ENCODE measurements around the gene ADD2. TPM values are rescaled to one million over a fixed set of nuclear protein-coding genes. Genes with fewer than 3 reads are reported as not detected.

The ADD2 gene
- total RNA-seq, 1 experiment from 2014 or later = 63.9 TPM

Other genes starting within 250 kb of the ADD2 start
- 0.87 and 1.3 TPM in 2 replicates for gene TGFA, start 214.4 kb downstream of the ADD2 start, total RNA-seq (2014; rRNA removed; shearing (Covaris generic))
- not detected in 2 replicates for gene FIGLA, start 22.4 kb upstream of the ADD2 start, total RNA-seq (2014; rRNA removed; shearing (Covaris generic))
- not detected in 2 replicates for gene CLEC4F, start 52.4 kb upstream of the ADD2 start, total RNA-seq (2014; rRNA removed; shearing (Covaris generic))
- not detected in 2 replicates for gene CD207, start 67.6 kb upstream of the ADD2 start, total RNA-seq (2014; rRNA removed; shearing (Covaris generic))
- gene VAX2, start 132.4 kb upstream of the ADD2 start, total RNA-seq (2014; rRNA removed; shearing (Covaris generic)) = not detected in 2 replicates
- 0.14 TPM in 1 of 2 replicates, not detected in the other for gene ATP6V1B1, start 167.7 kb upstream of the ADD2 start, total RNA-seq (2014; rRNA removed; shearing (Covaris generic))
- not detected in 2 replicates for gene ANKRD53, start 210.4 kb upstream of the ADD2 start, total RNA-seq (2014; rRNA removed; shearing (Covaris generic))
- 13.4 and 13.5 TPM in 2 replicates for gene TEX261, start 226.7 kb upstream of the ADD2 start, total RNA-seq (2014; rRNA removed; shearing (Covaris generic))